GM12874 (cell line): ENCODE results near the gene FAM81A.

Source experiments
- CTCF ChIP-seq: IDR thresholded peaks from 2 replicates; pipeline ENCODE4 v1.5.1; 2011; ENCODE audit warnings: low read depth, mild to moderate bottlenecking, control low read depth, low read length, moderate library complexity; ENCODE audit not compliant: insufficient read depth

FAM81A gene

DNA sequence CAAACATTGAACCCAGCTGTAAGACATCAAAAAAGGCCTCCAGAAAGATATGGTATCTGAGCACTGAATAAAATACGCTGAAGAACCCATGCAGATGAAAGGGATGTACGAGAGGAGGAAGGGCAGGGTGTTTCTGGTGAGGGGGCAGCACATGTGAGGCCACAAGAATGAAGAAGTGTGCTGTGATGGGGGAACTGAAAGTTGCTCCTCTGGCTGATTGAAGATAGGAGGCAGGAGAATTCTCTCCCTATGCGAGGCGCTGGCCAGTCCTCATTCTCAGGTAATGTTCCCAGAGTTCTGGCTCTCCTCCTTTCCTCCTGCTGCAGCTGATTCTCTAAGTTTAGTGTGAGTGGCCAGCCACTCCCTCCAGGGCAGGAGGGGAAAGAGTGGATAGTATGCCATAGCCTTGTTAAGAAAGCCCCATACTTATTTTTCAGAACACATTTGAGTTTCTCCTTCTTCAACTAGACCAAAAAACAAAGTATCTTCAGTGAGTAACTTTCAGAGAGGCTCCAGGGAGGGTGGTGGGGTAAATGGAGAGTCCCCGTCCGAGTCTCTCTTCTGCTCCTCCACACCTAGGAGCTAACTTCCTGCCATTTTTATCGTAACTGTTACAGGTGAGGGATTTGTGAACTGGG is 38.4 kb upstream of the FAM81A start:
- TF ChIP-seq CTCF, result no peak

GRCh38 chr15:59400103-59400813 is 37.7 kb upstream of the FAM81A start:
- TF ChIP-seq CTCF, result no peak

GRCh38 chr15:59401824-59402569 is 36.0 kb upstream of the FAM81A start:
- no peak for TF ChIP-seq CTCF

- no peak for TF ChIP-seq CTCF
Measured at GRCh38 chr15:59405079-59405478, 32.9 kb upstream of the FAM81A start.

DNA sequence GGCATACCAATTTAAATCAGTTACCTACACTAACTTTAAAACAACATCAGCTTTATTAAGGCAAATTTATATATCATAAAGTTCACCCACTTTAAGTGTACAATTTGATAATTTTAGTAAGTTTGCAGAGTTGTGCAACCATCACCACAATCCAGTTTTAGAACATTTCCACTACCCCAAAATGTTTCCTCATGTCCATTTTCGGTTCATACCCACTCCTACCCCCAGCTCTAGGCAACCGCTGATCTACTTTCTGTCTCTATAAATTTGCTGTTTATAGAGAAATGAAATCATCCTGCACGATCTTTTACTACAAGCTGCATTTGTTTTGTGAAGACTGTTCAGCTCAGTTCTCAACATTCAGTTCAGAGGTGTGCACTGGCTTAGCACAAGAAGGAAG is 31.5 kb upstream of the FAM81A start:
- TF ChIP-seq CTCF, result no peak

- no peak for TF ChIP-seq CTCF
Measured at GRCh38 chr15:59407946-59408345, 30.0 kb upstream of the FAM81A start.

DNA sequence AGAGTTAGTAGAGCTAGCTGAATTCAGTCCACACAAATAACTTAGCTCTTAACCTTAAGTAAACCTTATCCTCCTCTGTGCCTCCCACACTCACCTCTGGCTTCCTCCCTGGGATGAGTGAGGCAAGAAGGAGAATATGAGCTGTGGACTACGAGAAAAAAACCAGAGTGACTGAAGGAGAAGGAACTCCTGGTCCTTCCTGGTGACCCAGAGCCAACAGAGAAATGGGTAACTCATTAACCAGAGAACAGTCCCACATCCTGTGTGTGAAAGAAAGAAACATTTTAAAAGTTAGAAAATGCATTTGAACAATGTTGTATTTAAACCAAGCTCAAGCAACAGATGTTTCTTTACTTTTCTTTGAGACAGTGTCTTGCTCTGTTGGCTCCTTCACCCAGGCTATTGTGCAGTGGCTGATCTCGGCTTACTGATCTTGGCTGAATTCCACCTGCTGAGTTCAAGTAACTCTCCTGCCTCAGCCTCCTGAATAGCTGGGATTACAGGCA is 27.5 kb upstream of the FAM81A start:
- TF ChIP-seq CTCF, result no peak
